Mammary epithelial cell (primary cell): ENCODE results near the gene DCP1B.

ENCODE experiments used
- CTCF ChIP-seq, 2 donors: IDR thresholded peaks in 1 of 2; conservative IDR thresholded peaks in 1 of 2; 2 replicates each; pipeline ENCODE4 v1.5.1; 2011 to 2012; ENCODE audit warnings: inconsistent platforms in 2 of 2, low read length in 2 of 2, mild to moderate bottlenecking in 2 of 2, control low read depth in 1 of 2, low read depth in 1 of 2; ENCODE audit not compliant: insufficient read depth in 1 of 2; ENCODE audit errors: extremely low read depth in 1 of 2
- EZH2 ChIP-seq: IDR thresholded peaks from 2 replicates; pipeline ENCODE4 v1.6.1; 2012; ENCODE audit warnings: low read length, inconsistent platforms, borderline replicate concordance

GRCh38 chr12:1995205-1995896 lies 8.9 kb downstream of the DCP1B start:
- TF ChIP-seq CTCF (conservative IDR thresholded peaks at IDR 0.05 in 1 of 2, IDR thresholded peaks at IDR 0.05 in 1 of 2; ENCODE audit: extremely low read depth in 1 of 2, insufficient read depth in 1 of 2, low read depth in 1 of 2, low read length in 2 of 2) (no peak), EZH2 (no peak)
